Hepatocyte (in vitro differentiated cells): ENCODE measurements around the gene FNDC3B.

ENCODE experiments used
- EZH2phosphoT487 ChIP-seq: fragments of 200-600 bp; sonication (generic); IDR thresholded peaks from one replicate; pipeline ENCODE4 v1.6.1; 2018; ENCODE audit warnings: antibody characterized with exemption, mild to moderate bottlenecking, low read depth, moderate library complexity; ENCODE audit not compliant: unreplicated experiment, severe bottlenecking
- TF ChIP-seq, protein P1 (sequence below): fragments of 200-600 bp; sonication (generic); IDR thresholded peaks from 2 replicates; pipeline ENCODE4 v1.5.1; 2016; ENCODE audit warnings: antibody characterized with exemption, mild to moderate bottlenecking; ENCODE audit not compliant: poor library complexity

DNA sequence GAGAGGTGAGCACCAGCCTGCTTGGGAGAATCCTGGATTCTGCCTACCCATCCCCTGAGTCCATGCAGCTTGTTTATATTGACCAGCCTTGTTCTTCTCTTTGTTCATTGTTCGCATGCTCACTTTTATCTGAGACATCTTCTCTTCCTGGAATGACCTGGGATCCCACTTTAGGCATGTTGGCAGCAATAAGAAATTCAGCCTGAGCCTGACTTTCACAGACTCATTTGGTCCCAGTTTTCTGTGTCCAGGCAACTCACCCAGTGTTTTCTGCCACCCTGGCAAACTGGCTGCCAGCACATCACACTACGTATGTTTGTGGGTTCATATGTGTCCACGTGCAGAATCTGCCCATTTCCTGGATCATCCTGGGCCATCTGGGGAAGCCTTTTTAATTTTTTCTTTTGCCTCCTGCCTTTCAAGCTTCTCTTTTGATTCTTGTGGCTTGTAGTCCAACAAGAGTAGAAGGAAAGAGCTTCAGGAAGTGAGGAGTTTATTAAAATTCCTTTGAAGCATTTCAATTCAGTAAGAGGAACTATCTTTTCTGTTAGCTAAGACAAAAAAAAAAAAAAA is 199.9 kb downstream of the FNDC3B start:
- TF ChIP-seq, protein P1, sequence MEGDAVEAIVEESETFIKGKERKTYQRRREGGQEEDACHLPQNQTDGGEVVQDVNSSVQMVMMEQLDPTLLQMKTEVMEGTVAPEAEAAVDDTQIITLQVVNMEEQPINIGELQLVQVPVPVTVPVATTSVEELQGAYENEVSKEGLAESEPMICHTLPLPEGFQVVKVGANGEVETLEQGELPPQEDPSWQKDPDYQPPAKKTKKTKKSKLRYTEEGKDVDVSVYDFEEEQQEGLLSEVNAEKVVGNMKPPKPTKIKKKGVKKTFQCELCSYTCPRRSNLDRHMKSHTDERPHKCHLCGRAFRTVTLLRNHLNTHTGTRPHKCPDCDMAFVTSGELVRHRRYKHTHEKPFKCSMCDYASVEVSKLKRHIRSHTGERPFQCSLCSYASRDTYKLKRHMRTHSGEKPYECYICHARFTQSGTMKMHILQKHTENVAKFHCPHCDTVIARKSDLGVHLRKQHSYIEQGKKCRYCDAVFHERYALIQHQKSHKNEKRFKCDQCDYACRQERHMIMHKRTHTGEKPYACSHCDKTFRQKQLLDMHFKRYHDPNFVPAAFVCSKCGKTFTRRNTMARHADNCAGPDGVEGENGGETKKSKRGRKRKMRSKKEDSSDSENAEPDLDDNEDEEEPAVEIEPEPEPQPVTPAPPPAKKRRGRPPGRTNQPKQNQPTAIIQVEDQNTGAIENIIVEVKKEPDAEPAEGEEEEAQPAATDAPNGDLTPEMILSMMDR = no peak
- no peak for TF ChIP-seq EZH2phosphoT487
